OCI-M1 (cell line): Measurements from ENCODE around the gene SPG11.

Experiments used
- DNase-seq: peaks from one replicate; lab custom pipeline; 2025; lab: John Stamatoyannopoulos, UW

Gene SPG11

GRCh38 chr15:44519537-44519936 lies 143.9 kb downstream of the SPG11 start:
- DNase-seq: no peak

GRCh38 chr15:44516436-44516835 lies 147.0 kb downstream of the SPG11 start:
- no peak for DNase-seq
